GM12873 (cell line): ENCODE results near the gene KCNJ10.

Experiments used
- CTCF ChIP-seq: IDR thresholded peaks from 2 replicates; pipeline ENCODE4 v1.5.1; 2012; ENCODE audit warnings: low read depth, mild to moderate bottlenecking, moderate library complexity, low read length, control low read depth; ENCODE audit not compliant: insufficient read depth; ENCODE audit errors: missing control alignments

The KCNJ10 gene

DNA sequence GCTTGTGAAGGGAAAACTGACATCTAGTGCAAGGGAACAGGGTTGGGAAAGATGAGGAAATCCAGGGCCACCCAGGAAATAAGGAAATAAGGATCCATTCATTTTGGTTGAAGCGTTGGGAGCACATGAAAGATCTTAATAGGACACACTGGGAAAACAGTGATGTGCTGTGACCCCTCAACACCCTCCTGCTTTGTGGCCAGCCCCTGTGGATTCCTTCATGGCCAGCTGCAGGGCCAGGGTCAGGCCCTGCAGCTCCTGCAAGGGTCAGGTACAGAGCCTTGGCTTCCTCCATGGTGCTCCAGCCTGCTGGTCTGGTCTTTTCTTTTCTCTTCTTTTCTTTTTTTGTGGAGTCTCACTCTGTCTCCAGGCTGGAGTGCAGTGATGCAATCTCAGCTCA lies 19.3 kb downstream of the KCNJ10 start:
- TF ChIP-seq CTCF = no peak

GRCh38 chr1:160049101-160049500 lies 20.9 kb downstream of the KCNJ10 start:
- no peak for TF ChIP-seq CTCF

DNA sequence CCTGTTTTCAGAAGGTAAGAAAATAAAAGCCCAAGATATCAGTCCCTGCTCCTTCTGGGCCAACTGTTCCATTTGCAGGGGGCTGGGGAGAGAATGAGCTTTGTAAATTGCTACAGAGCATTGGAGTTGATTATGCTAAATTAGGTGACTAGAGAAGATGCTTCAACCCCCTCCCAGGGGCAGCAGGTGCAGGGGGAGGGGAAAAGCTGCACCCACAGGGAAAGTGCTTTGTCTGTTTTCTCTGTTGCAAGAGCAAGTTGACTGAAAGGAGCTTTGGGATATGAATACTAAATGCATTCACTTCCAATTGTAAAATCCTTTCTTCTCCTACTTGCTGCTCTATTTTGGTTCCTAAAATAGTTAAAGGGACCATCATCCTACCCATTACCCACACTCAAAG lies 21.6 kb downstream of the KCNJ10 start:
- TF ChIP-seq CTCF = no peak

DNA sequence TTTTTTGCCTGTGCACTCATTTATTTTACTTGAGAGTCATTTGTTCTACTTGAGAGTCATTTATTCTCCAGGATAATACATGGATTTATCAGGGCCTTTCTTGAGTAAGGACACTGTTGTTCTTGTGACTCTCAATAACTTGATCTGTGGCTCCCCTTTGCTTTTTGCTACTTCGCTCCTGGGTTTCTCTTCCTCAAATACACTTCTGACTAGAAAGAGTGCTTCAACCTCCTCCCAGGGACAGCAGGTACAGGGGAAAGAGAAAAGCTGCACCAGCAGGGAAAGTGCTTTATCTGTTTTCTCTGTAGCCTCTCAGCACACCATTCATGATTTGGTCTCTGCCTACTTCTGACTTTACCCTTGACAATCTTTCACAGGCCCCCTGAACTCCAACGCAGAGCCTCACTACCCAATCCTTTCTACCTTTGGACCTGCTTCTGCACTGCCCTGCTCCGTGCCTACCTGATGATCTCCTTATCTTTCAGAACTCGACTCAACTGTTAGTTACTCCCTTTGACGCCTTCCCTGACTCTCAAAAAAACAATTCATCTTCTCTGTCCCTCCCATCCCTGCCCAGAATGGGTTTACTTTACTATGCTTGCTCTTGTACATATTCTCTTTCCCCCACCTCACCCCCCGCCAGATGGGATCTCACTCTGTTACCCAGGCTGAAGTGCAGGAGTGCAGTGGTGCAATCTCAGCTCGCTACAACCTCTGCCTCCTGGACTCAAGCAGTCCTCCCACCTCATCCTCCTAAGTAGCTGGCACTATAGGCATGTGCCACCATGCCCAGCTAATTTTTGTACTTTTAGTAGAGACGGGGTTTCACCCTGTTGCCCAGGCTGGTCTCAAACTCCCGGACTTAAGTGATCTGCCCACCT lies 22.6 kb downstream of the KCNJ10 start:
- TF ChIP-seq CTCF = no peak

- peak; percentile 64 for TF ChIP-seq CTCF
These were observed 23.4 kb downstream of the KCNJ10 start for GRCh38 chr1:160046494-160047110.

DNA sequence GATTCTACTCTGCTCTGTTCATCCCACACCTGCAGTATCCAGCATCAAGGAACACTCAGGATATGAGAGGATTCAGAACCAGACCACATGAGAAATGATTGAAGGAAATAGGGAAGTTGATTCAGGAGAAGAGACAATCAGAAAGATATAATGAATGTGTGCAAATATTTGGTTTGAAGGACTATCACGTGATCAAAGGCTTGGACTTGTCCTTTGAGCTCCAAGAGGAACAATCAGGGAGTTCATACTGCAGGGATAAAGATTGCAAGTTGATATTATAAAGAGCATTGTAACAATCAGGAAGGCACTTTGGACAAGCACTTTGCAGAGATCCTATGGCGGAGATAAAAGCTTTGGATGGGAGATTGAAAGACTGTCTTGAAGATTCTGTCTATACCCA lies 24.3 kb downstream of the KCNJ10 start:
- no peak for TF ChIP-seq CTCF

GRCh38 chr1:160043543-160043942 lies 26.4 kb downstream of the KCNJ10 start:
- TF ChIP-seq CTCF = no peak
